ENCODE measurements around the gene CDH16.
A peak's percentile ranks its signal among the peaks of the same experiment; 100 is the strongest.
"Not testable (repeated sequence)": the region's sequence is repeated elsewhere in the genome, so short reads cannot be mapped to it uniquely, and the experiment has no call there.

The CDH16 gene

DNA sequence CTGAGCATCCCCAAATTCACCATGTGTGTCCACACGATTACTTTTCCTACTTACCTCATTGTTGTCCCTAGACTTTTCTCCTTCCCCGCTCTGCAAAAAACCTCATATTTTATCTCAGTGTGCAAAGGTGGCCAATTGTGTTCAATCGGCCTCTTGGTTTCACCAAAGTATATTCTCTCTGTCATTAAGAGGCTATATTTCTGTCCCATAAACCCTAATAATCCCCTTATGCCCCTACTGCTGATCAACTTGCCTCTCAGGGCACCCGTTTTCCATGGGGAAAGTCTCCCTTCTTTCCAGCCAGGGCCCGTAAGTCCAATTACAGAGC, 28.3 kb upstream of the CDH16 start:
- DNase-seq (ENCODE audit: low read depth in 2 of 2), result no peak

DNA sequence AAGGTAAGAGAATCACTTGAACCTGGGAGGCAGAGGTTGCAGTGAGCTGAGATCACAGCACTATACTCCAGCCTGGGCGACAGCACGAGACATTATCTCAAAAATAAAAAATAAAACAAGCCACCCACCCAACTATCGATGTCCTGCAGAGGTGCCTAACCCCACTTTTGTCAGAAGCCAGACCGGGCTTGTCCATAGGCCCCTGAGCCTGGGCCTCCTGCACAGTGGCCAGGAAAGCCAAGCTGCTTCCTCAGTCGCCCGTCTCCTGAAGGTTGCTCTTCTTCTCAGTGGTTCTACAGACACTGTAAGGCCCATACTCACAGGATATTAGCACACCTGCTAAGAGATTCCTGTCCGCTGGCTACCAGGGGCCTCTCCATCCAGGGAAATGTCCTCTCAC, 27.9 kb upstream of the CDH16 start:
- no peak for DNase-seq (ENCODE audit: low read depth in 2 of 2)

DNA sequence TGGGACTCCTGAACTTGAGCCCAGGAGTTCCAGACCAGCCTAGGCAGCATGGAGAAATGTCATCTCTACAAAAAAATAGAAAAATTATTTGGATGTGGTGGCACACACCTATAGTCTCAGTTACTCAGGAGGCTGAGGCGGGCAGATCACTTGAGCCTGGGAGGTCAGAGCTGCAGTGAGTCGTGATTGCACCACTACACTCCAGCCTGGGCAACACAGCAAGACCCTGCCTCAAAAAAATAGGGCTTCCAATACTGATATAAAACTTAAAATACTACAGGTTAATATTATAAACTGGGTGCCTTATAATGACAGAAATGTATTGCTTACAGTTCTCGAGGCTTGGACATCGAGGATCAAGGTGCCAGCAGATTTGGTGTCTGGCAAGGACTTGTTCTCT, 27.3 kb upstream of the CDH16 start:
- DNase-seq (ENCODE audit: low read depth in 2 of 2), result no peak

DNA sequence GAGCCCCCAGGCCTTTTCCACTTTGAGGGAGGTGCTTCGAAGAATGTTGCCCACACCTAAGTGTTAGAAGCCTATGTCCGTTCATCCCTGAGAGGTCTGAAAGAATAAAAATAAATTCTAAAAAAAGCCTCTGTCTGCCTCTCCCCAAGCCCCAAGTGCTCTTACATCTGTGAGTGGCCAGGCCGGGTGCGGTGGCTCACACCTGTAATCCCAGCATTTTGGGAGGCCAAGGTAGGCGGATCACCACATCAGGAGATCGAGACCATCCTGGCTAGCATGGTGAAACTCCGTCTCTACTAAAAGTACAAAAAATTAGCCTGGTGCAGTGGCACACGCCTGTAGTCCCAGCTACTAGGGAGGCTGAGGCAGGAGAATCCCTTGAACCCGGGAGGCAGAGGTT, 26.3 kb upstream of the CDH16 start:
- not testable (repeated sequence) for DNase-seq (ENCODE audit: low read depth in 2 of 2)

DNA sequence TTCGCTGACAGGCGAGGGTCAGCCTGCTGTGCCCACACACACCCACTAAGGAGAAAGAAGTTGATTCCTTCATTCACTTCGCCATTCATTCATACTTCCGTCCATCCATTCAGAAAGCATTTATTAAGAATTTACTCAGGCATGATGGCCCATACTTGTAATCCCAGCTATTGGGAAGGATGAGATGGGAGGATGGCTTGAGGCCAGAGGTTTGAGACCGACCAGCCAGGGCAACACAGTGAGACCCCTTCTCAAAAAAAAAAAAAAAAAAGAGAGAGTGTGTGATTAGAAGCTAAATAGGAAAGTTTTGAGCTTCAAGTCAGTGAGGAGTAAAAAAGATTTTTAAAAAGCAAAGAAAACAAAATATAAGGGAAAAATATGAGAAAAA, 25.4 kb upstream of the CDH16 start:
- DNase-seq (ENCODE audit: low read depth in 2 of 2), result no peak

DNA sequence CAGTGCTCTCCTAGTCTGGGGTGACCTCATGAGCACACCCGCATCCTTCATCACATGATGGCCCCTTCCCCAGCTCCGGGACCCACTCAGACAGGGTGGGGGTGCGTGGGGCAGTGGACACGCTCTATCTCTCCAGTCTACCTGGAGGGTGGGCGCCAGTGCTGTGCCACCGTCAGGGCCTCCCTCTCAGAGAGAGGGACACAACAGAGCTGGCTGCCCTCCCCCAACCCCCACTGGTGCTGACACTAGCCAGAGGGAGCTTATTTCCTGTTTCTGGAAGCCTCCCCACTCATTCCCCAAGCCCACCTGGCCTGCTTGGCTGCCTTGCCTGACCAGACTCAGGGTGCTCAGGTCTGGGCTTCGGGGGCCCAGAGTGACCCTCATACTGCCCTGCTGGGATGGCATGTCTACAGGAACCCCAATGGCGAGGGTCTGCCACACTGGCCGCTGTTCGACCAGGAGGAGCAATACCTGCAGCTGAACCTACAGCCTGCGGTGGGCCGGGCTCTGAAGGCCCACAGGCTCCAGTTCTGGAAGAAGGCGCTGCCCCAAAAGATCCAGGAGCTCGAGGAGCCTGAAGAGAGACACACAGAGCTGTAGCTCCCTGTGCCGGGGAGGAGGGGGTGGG, 24.9 kb upstream of the CDH16 start:
- DNase-seq (ENCODE audit: low read depth in 2 of 2), result no peak

DNA sequence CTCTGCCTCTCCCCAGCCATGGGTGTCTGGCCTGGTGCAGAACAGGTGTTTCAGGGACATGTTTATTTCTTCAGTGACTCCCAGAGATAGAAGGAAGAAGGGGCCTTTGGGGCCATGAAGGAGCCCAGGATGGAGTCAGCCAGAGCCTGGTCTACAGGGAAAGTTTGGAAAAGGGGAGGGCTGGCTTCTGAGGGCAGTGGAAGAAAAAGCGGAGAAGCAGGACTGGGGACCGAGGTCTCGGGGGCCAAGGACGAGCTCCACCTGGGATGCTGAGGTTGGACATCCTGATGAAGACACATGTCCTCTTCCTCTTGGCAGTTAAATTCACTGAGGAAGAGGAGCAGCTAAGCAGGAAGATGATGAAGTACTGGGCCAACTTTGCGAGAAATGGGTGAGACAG, 24.3 kb upstream of the CDH16 start:
- no peak for DNase-seq (ENCODE audit: low read depth in 2 of 2)

DNA sequence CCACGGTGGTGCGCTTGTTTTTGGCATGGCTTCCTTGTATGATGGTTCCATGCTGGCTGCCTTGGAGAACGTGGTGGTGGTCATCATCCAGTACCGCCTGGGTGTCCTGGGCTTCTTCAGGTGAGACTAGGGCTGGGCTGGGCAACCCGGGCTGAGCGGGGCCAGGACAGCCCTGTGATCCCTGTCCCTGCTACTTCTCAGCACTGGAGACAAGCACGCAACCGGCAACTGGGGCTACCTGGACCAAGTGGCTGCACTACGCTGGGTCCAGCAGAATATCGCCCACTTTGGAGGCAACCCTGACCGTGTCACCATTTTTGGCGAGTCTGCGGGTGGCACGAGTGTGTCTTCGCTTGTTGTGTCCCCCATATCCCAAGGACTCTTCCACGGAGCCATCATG, 21.6 kb upstream of the CDH16 start:
- DNase-seq (ENCODE audit: low read depth in 2 of 2), result no peak

DNA sequence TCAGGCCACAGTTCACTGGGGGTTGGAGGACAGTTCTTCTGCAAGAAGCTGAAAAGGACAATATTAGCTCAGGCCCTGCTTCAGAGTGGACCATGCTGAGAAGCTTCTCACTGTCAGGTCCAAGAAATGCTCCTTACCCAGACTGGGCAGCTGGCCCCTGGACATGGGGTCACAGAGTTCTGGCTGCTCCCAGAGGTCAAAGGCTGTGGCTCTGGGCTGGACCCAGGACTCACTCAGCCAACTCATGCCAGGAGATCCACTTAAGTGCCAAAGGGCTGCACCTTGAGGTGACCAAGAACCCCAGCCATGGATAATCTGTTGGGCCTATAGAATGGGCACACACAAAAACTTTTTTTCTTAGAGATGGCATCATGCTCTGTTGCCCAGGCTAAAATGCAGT, 20.7 kb upstream of the CDH16 start:
- no peak for DNase-seq (ENCODE audit: low read depth in 2 of 2)

DNA sequence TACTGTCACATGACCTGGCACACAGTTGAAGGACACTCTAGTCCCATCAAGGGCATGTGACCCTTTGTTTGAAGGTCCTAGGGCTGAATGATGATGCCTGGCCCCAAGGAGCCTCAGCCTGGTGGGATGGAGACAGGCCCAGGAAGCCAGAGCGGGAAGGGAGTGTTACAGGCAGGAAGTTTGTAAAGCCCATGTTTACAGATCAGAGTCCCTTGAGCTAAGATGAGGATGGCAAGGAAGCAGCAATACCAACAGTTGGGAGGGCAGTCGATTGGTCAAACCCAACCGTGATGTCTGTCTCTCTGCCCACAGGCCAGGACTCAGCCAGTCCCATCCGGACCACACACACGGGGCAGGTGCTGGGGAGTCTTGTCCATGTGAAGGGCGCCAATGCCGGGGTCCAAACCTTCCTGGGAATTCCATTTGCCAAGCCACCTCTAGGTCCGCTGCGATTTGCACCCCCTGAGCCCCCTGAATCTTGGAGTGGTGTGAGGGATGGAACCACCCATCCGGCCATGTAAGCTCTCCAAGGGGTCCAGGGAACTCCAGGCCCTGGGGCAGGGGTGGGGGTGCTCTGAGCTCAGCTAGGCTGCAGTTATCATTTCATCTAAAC, 19.1 kb upstream of the CDH16 start:
- no peak for DNase-seq (ENCODE audit: low read depth in 2 of 2)

DNA sequence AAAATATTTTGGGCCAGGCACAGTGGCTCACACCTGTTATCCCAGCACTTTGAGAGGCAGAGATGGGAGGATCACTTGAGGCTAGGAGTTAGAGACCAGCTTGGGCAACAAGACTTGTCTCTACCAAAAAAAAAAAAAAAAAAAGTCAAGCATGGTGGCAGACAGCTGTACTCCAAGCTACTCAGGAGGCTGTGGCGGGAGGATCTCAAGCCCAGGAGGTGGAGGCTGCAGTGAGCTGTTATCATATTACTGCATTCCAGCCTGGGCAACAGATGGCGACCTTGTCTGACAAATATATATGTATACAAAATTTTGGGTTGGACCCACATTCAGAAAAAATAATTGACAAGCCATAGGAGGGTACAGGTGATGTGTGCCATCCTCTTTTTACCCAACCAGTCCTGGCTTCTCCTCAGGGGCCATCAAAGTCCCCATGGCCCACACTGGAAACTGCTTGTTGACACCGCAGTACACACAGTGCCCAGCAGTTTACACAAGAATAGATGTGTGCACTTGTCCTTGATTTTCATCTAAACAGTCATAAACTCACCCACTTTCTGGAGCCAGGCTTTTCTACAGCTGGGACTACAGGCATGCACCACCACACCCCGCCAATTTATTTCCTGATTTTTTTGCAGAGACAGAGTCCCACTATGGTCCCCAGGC, 18.3 kb upstream of the CDH16 start:
- DNase-seq (ENCODE audit: low read depth in 2 of 2), result no peak

DNA sequence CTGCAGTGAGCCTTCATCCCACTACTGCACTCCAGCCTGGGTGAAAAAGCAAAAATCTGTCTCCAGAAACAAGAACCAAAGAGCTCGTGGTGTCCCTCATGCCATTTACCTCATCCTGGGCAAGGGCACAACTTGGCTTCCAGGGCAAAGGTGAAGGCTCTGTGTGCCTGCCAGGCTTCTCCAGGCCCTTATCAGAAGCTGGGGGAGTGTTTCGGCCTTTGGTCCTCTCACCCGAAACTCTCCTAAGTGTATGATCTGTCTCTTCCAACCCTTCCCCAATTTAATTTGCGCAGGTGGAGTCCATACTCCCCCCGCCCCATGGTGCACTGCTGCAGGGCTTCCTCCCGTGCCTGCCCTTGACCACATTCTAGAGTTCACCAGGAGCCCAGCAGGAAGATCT, 17.8 kb upstream of the CDH16 start:
- DNase-seq (ENCODE audit: low read depth in 2 of 2), result no peak

DNA sequence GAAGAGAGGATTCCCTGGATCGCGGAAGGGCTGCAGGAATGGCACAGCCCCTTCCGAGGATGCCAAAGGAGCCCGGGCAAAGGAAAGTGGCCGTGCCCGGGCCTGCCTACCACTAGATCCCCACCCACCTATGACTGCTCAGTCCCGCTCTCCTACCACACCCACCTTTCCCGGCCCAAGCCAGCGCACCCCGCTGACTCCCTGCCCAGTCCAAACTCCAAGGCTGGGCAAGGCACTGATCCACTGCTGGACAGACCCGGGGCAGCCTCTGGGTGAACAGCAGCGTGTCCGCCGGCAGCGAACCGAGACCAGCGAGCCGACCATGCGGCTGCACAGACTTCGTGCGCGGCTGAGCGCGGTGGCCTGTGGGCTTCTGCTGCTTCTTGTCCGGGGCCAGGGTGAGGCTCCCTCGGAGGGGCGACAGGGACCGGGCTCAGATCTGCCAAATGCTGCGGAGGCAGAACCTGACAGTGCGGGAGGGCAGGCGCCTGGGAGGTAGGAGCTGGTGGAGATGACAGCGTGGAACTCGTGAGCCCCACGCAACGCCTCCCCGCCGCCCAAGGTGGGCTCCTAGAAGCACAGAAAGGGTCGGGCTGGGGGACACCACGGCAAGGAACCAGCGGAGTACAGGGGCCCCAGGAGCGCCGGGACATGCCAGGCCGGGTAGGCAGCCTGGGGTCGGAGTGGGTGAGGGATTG, 16.8 kb upstream of the CDH16 start, which contains the start of gene CES2:
TSS of gene CES2 (plus strand) at position 203 of the 698 bp plus-strand sequence. CDS start at position 323, 120 bp downstream.
- DNase-seq (ENCODE audit: low read depth in 2 of 2), result no peak

DNA sequence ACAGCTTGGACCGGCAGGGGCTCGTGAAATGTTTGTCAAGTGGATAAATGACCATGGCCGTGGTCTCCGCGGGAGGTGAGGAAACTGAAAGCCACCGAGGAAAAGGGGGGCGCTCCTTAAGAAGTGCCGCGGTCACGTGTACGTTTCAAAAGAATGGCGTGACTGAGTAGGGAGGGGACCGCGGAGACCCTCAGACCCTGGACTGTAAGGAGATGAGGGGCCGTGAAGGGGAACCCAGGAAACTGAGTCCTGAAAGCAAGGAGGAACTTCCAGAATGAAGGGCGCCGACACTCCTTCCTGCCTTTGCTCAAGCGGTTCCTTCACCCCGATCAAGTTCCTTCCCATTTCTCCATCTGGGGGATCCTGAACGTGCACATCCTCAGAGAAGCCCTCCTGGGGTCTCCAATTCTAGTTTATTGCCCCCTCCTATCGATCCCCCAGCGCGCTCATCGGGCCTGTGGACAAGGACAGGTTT, 16.2 kb upstream of the CDH16 start:
- not testable (repeated sequence) for DNase-seq (ENCODE audit: low read depth in 2 of 2)

DNA sequence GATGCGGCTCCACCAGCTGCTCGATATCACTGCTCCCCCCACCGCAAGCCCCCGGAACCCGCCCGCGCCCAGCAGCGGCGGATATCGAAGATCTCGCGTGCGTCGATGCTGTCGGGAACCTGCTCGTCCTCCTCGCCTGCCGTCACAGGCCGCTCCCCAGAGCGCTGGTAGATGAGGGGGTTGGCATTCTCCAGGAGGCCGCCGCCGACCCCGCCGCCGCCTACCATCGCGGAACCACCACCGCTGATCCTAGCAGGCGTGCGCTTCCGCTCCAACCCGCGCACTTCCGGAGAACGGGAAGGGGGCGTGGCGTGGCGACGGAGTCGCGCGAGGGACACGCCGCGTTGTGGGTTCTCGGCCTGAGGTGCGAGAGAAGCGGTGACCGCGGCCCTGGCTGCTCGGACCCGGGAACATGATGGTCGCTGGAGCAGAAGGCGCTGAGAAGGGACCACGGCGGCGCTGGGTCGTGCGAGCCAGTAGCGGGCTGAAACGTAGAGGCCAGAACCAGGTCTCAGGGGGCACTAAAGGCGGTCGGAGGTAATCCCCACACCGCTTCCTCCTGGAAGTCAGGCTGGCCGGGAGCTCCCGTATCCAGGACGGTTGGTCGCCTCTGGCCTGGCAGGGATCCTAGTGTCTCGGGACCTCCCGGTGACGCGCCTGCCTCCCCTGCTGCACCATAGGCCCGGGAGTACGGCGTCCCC, 15.6 kb upstream of the CDH16 start, which contains the start of gene CIAO2B:
TSS of gene CIAO2B (minus strand) at position 265 of the 701 bp plus-strand sequence. CDS start at position 227, 38 bp downstream.
- DNase-seq (ENCODE audit: low read depth in 2 of 2), result peak; percentile 73 to 85

DNA sequence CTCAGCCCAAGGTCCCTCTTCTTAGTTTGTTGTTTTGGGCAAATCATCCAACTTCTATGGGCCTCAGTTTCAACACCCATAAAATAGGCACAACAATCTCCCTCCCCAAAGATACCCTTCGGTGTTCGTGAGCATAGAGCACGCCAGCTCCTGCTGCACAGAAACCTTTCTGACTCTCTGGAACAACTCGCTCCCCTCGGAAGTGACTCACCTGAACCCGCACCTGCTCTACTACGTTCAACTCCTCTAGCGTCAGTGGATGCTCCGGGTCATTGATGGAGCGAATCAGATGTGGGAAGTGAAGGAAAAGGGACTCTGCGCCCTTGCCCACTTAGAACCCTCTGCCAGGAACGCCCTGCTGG, 15.1 kb upstream of the CDH16 start:
- DNase-seq (ENCODE audit: low read depth in 2 of 2), result peak; percentile 38 to 54

DNA sequence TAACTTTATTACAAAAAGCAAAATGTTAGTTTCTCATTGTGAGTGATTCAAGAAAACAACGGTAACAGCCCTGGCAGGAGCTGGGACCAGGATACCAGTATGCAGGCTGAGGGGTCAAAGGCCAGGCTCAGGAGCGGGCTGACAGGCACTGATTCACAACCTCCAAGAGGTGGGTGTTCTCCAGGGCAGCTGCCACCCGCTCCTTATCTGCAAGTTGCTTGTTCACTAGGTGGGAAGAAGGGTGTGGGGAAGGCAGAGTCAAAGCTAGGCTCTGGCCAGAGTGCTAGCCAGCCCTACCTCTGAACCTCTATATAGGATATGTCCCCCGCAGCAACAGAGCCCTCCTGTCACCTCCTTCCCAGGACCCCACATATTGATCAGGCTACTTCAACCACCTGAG, 13.4 kb upstream of the CDH16 start:
- DNase-seq (ENCODE audit: low read depth in 2 of 2), result no peak

DNA sequence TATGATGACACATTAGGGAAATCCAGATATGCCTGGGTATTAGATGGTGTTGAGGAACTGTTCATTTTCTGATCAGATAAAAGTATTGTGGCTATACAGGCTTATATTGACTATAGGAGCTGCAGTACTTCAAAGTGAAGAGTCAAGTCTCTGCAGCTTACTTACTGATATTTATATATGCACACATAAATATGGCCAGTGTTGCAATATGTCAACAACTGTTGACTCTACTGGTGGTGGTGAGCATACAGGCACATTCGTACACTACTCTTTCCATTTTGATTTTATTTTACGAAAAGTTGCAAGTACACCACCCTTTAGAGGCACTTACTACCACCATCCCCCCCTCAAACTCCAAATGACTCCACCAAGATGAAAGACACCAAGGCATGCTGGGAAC, 13.0 kb upstream of the CDH16 start:
- DNase-seq (ENCODE audit: low read depth in 2 of 2), result no peak

DNA sequence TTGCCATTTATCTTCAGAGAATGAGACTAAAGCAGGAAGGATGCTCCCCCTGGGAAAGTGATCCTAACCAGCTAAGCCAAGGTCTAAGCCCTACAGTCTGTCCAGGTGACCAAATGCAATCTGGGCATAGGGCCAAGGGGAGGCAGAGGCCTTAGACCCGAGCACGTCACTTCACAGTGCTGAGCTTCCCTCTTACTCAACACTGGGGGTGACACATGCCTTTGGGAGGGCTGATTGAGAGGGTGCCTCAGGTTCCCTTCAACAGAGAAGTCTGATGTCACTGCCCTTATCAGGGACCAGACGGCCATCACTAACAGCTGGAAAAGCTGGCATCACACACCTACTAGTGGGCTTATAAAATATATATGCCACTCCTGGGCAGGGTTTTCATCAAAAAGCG, 11.5 kb upstream of the CDH16 start:
- DNase-seq (ENCODE audit: low read depth in 2 of 2), result no peak

DNA sequence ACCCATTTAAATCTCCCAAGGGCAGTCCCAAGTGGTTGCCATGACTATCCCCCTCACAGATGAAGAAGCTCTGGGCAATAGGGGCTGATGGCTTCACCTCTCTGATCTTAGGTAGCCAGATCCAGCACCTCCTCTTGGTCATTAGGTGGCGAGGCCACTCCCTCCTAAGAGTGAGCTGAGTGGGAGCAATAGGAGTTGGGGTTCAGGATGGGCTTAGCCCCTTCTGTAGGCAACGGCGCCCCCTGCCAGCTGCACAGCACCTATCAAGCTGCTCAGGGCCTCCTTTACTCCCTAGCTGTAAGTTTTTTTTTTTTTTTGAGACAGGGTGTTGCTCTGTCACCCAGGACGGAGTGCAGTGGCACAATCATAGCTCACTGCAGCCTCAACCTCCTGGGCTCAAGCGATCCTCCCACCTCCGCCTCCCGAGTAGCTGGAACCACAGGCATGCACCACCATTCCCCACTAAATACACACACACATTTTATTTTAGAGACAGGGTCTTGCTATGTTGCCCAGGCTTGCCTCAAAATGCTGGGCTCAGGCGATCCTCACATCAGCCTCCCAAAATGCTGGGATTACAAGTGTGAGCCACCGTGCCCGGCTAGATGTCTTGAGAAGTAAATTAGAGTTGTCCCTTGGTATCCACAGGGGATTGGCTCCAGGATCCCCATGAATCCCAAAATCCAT, 10.2 kb upstream of the CDH16 start:
- peak in 1 of 2 donors; percentile 32 for DNase-seq (ENCODE audit: low read depth in 2 of 2)

DNA sequence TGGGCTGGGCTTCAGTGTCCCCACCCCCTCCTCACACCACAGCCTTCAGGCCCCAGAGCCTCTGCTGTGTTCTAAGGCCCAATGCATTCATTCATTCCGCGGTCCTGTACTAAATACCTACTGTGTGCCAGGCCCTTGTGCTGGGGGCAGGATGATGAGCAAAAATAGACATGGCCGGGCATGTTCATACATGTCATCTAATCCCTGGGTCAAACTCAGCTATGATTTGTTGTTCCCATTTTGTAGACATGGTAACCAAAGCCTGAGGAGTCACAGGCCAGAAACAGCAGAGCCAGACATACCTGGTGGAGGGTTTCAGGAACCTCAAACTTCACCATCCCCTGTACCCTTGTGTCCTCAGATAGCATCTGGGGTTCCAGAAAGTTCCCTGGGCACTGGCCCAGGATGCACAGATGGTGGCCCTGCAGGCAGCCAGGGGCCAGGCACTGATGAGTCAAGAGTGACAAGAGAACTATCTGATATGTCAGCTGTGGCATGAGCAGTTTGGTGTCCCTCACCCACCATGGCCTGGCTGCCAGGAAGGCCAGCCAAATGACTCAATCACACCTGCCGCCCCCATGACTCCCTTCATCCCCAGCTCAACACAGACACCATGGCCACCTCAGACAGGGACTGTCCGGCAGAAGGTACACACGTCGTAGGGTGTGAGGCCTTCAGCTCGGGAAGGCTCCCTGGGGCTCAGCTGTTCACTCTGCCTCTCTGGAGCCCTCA, 9.4 kb upstream of the CDH16 start:
- no peak for DNase-seq (ENCODE audit: low read depth in 2 of 2)
